Ishikawa (cell line): ENCODE results near the gene HCFC1R1.

Experiments used
- CEBPB ChIP-seq: IDR thresholded peaks from 2 replicates; pipeline ENCODE4 v1.6.1; 2012
- RAD21 ChIP-seq: IDR thresholded peaks from 2 replicates; pipeline ENCODE4 v1.6.1; 2012; ENCODE audit warnings: low read depth
- TAF1 ChIP-seq: IDR thresholded peaks from 2 replicates; pipeline ENCODE4 v1.6.1; 2012; ENCODE audit warnings: low read depth, mild to moderate bottlenecking
- TCF12 ChIP-seq: IDR thresholded peaks from 2 replicates; pipeline ENCODE4 v1.6.1; 2012; ENCODE audit warnings: low read depth
- YY1 ChIP-seq: IDR thresholded peaks from 2 replicates; pipeline ENCODE4 v1.6.1; 2012; ENCODE audit warnings: low read depth

DNA sequence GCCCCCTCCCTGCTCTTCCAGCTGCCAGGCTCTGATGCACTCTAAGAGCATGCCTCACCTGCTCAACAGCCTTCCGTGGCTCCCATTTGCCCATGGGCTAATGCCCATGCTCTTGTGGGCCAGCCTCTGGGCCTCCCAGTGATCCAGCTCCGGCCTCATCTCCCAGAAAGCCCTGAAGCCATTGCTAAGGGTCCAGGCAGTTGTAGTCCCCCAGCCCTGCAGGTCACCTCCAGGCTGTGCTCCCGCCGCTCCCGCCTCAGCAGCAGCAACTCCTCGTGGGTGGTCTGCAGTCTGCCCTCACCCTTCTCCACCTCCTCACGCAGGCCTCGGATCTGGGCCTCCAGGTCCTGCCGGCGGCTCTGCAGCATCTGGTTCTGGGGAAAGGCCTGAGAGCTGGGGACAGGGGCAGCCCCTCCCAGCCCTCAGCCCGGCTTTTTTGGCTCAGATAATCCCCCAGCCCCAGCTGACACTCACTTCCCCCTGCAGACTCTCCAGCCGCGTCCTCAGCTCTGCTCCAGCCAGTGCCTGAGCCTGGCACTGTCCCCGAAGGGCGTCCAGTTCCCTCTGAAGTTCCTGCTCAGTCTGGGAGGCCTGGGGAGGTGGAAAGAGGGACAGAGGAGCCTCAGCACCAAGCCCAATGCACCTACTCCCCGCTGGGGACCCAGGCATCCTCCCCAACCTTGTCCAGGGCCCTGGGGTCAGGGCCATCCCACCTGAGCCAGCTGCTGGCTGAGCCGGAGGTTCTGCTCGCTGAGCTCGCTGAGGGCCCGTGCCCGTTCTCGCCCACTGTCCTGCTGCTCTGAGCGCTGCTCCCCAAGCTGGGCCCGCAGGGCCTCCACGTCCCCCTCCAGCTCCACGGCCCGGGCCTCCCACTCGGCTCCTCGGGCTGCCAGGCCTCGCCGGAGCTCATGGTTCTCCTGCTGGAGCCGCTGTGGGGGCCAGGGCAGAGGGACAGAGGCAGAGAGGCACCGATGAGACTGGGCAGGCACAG, 6.8 kb upstream of the HCFC1R1 start:
- TF ChIP-seq TAF1 (no peak), YY1 (no peak), TCF12 (no peak), CEBPB (no peak), RAD21 (no peak)
